ENCODE results near the gene DOP1A.

DOP1A gene

GRCh38 chr6:83067448-83068439, at the start of gene DOP1A:
Gene DOP1A (plus strand): TSS chr6:83067671. CDS start chr6:83096978, 29,307 bp downstream.
- peak; percentile 98 to 99 for DNase-seq

DNA sequence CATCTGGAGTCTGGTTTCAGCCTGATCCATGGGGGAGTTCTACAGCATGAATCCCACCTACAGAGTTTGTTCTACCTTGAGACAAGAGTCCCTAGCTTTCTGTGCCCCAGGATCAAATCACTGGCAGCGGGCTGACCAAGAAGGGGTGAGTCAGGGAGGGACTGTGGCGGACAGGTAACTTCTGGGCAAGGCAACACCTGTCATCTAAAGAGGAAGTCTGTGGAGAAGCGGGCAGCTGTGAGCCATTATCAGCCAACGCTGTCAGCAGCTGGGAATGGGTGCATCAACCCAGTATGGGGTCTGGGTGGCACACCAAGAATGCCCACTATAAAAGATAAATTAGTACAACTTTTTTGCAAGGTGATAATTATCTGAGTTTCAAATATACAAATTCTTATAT, 47.7 kb upstream of the DOP1A start:
- DNase-seq = no peak

DNA sequence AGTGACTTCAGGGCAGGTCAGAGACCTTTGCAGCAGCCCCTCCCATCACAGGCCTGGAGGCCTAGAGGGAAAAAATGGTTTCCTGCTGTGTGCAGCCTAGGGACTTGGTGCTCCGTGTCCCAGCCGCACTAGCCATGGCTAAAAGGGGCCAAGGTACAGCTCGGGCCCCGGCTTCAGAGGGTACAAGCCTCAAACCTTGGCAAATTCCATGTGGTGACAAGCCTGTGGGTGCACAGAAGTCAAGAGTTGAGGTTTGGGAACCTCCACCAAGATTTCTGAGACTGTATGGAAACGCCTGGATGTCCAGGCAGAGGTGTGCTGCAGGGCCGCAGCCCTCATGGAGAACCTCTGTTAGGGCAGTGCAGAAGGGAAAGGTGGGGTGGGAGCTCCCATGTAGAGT, 35.8 kb upstream of the DOP1A start:
- no peak for DNase-seq

GRCh38 chr6:83038246-83038645, 29.2 kb upstream of the DOP1A start:
- DNase-seq = no peak

DNA sequence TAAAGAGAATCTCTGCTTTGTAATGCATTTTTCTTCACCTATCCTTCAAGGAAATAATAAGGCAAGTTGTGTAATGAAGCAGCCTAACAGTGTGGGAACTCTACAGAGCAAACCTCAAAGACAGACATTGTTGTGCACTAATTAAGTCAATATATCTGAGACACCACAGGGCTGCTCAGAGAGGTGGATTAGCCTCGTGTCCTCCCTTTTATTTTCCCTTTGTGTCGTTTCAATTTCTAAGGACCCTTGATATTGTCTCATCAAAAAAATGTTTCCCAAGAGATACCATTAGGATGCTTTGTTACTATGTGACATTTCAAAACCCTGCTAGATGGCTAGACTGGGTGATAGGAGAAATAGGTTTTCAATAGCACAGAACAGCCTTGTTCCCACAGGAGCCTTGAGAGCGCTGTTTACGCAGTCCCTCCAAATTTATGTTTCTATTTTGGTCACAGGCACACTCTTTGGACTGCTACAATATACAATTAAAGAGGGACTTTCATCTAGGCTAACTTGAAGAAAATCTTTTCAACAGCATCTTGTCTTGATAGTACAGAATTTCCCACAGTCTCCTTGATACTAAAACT, 24.9 kb upstream of the DOP1A start:
- no peak for DNase-seq

GRCh38 chr6:83044091-83044768, 23.2 kb upstream of the DOP1A start:
- no peak for DNase-seq

GRCh38 chr6:83047065-83047754, 20.3 kb upstream of the DOP1A start:
- DNase-seq = no peak

DNA sequence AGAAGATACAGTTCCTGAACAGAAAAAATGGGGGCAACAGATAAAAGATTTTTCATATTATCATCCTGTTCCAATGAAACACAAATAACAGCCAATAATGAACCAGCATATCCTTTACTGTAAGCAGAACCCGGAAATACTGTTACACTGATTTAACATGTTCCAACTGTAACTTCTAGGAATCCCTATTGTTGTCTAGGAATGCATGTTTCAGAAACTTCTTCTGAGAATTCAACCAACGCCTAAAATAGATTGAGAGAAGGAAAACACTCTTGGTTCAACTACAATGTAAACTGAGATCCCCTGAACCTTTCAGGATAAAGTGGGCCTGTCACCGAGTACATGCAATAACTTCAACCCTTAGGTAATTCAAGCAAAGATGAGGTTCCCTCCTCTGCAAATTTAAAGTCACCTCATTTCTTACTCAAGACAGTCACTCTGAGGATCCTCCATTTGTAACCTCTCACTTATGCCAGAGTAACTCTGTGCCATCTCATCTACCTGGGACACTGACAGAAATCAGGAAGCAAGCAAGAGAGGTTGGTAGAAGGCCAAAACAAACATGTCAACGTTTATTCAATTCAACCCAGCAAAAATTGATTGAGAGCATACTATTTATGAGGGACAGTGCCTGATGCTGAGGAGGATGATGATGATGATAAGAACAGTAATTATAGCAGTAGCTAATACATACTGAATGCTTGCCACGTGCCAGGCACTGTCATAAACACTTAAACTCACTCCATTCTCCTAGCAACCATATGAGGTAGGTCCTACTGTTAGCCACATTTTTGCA, 15.9 kb upstream of the DOP1A start:
- no peak for DNase-seq

DNA sequence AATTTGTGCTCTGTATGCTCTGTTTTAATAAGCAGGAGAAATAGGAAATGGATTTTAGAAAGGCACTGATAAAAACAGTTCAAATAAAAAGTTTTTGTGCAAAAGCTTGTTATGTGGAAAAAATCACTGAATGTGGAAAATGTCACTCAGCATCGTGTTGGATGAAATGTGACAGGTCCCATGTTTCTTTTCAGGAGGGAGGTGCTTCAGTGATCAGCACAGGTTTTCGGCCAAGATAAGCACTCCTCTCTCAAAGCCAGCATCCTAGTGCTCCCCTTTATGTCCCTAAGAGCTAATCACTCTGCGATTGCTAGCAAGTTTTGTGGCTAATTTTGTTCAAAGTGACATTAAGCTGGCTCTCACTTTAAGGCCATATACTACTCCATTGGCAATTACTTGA, 13.8 kb upstream of the DOP1A start:
- no peak for DNase-seq

DNA sequence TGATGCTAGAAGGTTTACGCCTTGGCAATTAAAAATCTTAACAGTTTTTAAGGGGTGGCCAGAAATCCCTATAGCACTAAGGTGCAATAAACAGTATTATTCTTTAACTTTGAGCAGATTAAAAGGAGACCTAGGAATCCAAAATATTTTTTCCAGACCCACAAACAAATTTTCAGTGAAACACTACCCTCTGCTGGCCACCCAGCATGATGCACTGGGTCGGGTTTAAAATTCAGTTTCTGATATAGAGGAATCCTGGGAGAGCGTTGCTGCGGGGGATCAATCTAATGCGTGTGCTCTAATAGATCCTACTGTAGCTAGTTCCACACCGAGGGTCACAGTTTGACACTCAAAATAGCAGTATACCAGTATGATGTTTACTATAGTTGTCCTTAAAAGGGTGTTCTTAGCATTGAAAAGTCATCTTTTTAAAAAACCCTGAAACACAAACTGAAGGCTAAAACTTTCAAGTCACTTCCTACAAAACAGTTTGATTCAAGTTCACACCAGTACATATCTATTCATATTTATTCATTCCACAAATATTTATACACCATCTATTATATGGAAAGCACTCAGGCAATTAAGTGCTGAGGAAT, 12.0 kb upstream of the DOP1A start:
- DNase-seq = peak; percentile 21 to 40

DNA sequence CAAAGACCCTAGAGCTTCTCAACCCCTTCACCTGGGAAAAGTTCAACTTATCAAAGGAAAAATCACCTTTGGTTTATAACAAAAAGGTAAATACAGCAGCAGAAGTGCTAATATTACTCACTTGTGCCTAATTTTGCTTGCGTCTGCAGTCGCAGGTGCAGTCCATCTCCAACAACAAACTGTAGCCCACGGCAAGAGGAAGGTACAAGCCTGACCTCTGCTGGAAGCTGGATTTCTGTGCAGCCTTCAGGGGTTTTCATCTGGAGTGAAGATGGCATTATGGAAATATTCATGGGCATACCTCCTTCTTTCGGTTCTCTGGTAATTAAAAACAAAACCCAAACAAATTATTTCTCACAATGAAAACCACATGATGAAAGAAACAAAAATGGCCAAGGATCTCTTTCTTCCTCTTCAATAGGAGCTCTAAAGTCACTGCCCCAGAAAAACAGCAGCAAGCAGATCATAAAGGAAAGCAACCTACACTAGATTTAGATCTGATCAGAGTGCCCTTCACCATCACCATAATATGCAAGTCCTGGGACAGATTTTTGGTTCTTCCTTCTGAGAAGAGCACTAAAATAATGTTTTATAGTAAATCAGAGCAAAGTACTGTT, 9.7 kb upstream of the DOP1A start:
- DNase-seq = peak in 1 of 2 donors; percentile 9

DNA sequence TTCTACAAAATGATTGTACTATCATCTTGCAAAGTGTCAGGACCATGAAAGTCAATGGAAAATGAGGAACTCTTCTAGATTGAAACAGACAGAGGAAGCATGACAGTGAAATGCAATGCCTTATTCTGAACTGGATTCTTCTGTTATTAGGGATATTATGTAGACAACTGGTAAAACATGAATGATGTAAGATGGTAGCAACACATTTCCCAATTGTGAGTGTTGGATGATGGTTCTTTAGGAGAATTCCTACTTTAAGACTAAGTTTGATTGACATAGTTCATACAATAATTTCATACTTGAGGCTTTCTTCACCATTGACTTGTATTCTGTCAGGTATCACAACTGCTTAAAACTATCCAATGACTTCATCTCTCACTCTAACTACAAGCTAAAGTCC, 6.3 kb upstream of the DOP1A start:
- no peak for DNase-seq

GRCh38 chr6:83062225-83062624, 5.2 kb upstream of the DOP1A start:
- no peak for DNase-seq

- peak; percentile 96 to 97 for DNase-seq
Observed at GRCh38 chr6:83065511-83066192, 1.8 kb upstream of the DOP1A start, which contains the start of gene UBE3D. Gene UBE3D (minus strand): TSS chr6:83065841. CDS start chr6:83065718, 123 bp downstream.

DNA sequence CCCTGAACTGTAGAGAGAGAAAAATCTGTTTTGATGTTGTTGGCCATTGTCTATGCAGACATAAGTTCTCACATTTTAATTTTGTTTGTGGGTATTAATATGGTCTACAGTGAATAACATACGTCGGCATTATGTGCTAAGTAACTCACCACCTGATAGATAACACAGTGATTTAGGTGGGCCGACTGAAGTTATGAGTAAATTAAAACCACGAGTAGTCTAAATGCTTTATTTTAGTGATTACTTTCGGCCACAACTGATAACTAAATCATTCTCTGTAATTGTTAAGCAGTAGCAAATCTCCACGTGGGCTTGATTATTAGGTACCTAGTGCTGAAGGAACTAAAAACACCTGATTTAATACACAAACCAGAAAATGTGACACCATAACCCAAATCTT, 1.1 kb downstream of the DOP1A start:
- no peak for DNase-seq

DNA sequence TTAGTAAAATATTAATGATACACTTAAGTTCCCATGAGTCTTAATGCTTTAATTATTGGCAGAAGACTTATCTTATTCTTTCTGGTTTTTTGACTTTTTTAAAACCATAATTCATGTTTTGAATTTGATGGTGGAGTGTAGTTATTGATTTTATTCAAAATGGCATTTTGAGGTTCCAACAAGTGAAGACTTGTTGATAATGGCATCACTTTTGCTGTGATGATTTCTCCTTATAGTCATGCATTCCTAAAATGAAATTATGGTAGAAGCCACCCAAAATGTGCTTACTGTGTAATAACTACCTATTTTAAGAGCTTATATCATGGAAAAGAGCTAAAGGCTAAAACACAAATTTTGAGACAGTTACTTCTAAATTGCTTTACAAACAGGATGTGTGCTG, 2.2 kb downstream of the DOP1A start:
- no peak for DNase-seq

GRCh38 chr6:83071023-83071422, 3.6 kb downstream of the DOP1A start:
- no peak for DNase-seq

DNA sequence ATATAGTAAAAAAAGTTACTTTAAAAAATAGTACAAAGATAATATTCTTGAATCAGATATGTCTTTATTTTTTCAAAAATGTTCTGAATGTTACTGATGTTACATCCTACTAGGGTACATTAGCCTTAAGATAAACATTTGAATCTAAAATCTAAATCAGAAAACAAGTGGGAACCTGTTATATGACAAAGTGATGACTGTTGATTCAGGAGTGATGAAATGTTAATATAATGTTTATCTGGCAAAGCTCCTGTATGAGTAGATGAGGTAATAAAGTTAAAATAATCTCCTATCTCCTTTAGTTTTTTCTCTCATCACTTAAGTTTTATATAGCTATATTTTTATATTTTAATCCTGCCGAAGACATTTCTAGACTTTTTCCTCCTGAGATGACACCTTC, 4.2 kb downstream of the DOP1A start:
- DNase-seq = no peak

- DNase-seq = no peak
Observed at GRCh38 chr6:83072726-83073125, 5.3 kb downstream of the DOP1A start.

DNA sequence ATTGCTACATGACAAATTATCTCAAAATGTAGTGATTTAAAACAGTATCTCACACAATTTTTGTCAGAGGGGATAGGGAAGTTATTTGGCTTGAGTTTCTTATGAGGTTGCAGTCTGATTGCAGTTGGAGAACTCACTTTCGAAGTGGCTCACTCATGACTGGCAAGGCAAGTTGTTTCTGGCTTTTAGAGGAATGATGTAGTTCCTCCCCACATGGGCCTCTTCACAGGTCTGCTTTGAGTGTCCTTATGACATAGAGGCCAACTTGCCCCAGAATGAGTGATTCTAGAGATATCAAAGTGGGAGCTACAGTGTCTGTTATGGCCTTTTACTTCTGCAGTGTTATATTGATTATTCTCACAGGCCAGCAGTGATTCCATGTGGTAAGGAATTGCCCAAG, 6.1 kb downstream of the DOP1A start:
- no peak for DNase-seq

DNA sequence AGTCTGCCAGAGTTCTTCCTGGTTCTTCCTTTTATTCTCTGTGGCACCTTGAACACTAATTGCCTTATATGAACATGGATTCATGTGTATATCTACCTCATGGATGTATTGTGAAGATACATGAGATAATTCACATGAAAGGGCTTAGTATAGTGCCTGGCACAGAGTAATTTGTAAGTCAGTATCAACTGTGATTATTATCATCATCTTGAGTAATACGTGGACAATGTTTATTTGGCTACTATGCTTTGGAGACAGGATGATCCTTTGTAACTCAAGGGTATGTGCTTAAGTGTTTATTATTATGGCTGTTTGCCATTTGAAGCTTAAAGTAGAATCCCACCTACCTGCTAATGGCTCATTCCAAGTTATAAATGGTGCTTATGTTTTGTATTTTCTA, 16.0 kb downstream of the DOP1A start:
- DNase-seq = no peak

Data from stimulated activated CD4-positive, alpha-beta T cell treated with anti-CD3 and anti-CD28 coated beads, Interleukin-2, amount 100 ng/mL, for 24 hours (primary cell).